H1 (cell line): ENCODE results near the gene PPOX. TPM values are rescaled to one million over a fixed set of nuclear protein-coding genes. Genes with fewer than 3 reads are reported as not detected.
A peak's percentile ranks its signal among the peaks of the same experiment; 100 is the strongest.

Experiments
- CTCF ChIA-PET: fragments of 300-600 bp; sonication (Branson Sonifier 250); formaldehyde crosslinking; loops from one replicate; lab custom pipeline; 2021; ENCODE audit not compliant: partially characterized antibody; lab: Charles Lee
- POLR2A ChIA-PET: fragments of 300-600 bp; sonication (Branson Sonifier 250); formaldehyde crosslinking; loops from one replicate; lab custom pipeline; 2021; ENCODE audit warnings: inconsistent platforms; ENCODE audit not compliant: partially characterized antibody; lab: Charles Lee
- DNase-seq, 2 experiments: peaks; one replicate each; pipeline versions ENCODE4 v3.0.0 to v3.0.0-alpha.2; 2010 to 2022; ENCODE audit warnings: low spot score in 2 of 2, low read depth in 1 of 2, mixed read lengths in 1 of 2
- FAIRE-seq: peaks from 2 replicates; lab custom pipeline; 2011; peaks lifted over from hg19 to GRCh38; lab: Jason Lieb, UNC
- H2AFZ ChIP-seq: 2 replicates; pipeline ENCODE4 v1.8.1; 2012; ENCODE audit warnings: low read length, inconsistent platforms
- H2AK5ac ChIP-seq: 2 replicates; pipeline ENCODE4 v1.6.1; 2013; ENCODE audit warnings: low read depth, low read length
- H2BK120ac ChIP-seq: replicated peaks from 2 replicates; pipeline ENCODE3; 2013; ENCODE audit warnings: low read depth, low read length, inconsistent platforms
- H2BK12ac ChIP-seq: 2 replicates; pipeline ENCODE4 v1.6.1; 2013; ENCODE audit warnings: low read depth, low read length
- H2BK15ac ChIP-seq: 2 replicates; pipeline ENCODE4 v1.6.1; 2013; ENCODE audit warnings: low read length
- H2BK20ac ChIP-seq: 2 replicates; pipeline ENCODE4 v1.6.1; 2013; ENCODE audit warnings: low read length
- H2BK5ac ChIP-seq: 2 replicates; pipeline ENCODE4 v1.6.1; 2013; ENCODE audit warnings: low read depth, low read length
- H3K14ac ChIP-seq: 2 replicates; pipeline ENCODE4 v1.6.1; 2013; ENCODE audit warnings: inconsistent platforms; ENCODE audit not compliant: insufficient read length
- H3K18ac ChIP-seq: 2 replicates; pipeline ENCODE4 v1.6.1; 2013; ENCODE audit warnings: low read length; ENCODE audit errors: extremely low read depth
- H3K23ac ChIP-seq: 2 replicates; pipeline ENCODE4 v1.6.1; 2013; ENCODE audit warnings: inconsistent platforms; ENCODE audit not compliant: insufficient read length
- H3K23me2 ChIP-seq: 2 replicates; pipeline ENCODE4 v1.6.1; 2013; ENCODE audit warnings: low read depth, low read length
- H3K27ac ChIP-seq: 2 replicates; pipeline ENCODE4 v1.6.1; 2011; ENCODE audit warnings: low read depth, low read length, inconsistent platforms
- H3K27me3 ChIP-seq, 4 experiments: replicated peaks in 1 of 4; 1 replicate in 1 of 4; 2 replicates in 3 of 4; pipeline versions ENCODE4 v1.6.1 to v1.8.1; 2011 to 2013; ENCODE audit warnings: low read length in 3 of 4, mild to moderate bottlenecking in 3 of 4, inconsistent platforms in 2 of 4, mixed read lengths in 2 of 4, moderate library complexity in 1 of 4; ENCODE audit not compliant: control insufficient read depth in 3 of 4, insufficient read depth in 3 of 4; ENCODE audit errors: extremely low read depth in 1 of 4
- H3K36me3 ChIP-seq, 4 experiments: 2 replicates each; pipeline versions ENCODE4 v1.6.1 to v1.8.1; 2011 to 2013; ENCODE audit warnings: mild to moderate bottlenecking in 4 of 4, low read length in 3 of 4, moderate library complexity in 2 of 4, control low read depth in 1 of 4, inconsistent platforms in 1 of 4; ENCODE audit not compliant: insufficient read depth in 4 of 4, control insufficient read depth in 2 of 4
- H3K4ac ChIP-seq: replicated peaks from 2 replicates; pipeline ENCODE3; 2013; ENCODE audit warnings: low read length, low read depth, mixed read lengths, inconsistent platforms; ENCODE audit not compliant: insufficient read length
- H3K4me1 ChIP-seq, 4 experiments: replicated peaks in 1 of 4; 1 replicate in 1 of 4; 2 replicates in 3 of 4; pipeline versions ENCODE4 v1.6.1 to v1.8.1; 2011 to 2013; ENCODE audit warnings: low read length in 3 of 4, inconsistent platforms in 2 of 4, mixed read lengths in 1 of 4; ENCODE audit not compliant: insufficient read depth in 4 of 4, control insufficient read depth in 3 of 4
- H3K4me2 ChIP-seq, 2 experiments: 2 replicates each; pipeline versions ENCODE4 v1.6.1 to v1.8.1; 2011 to 2013; ENCODE audit warnings: low read depth in 2 of 2, low read length in 2 of 2, control low read depth in 1 of 2, inconsistent platforms in 1 of 2, mild to moderate bottlenecking in 1 of 2; ENCODE audit not compliant: insufficient read depth in 1 of 2
- H3K4me3 ChIP-seq, 4 experiments: fragments of 200-600, 300-600 bp in 1 of 4; sonication (generic), shearing (Covaris generic), sonication (Bioruptor Twin) in 1 of 4; 2 replicates each; pipeline versions ENCODE4 v1.5.1 to v1.8.1; 2011 to 2016; ENCODE audit warnings: low read length in 4 of 4, low read depth in 3 of 4, control low read depth in 2 of 4, inconsistent platforms in 2 of 4, mild to moderate bottlenecking in 2 of 4, mixed read lengths in 1 of 4, moderate library complexity in 1 of 4; ENCODE audit not compliant: insufficient read depth in 2 of 4; ENCODE audit errors: extremely low read depth in 1 of 4
- H3K56ac ChIP-seq: replicated peaks from 2 replicates; pipeline ENCODE3; 2013; ENCODE audit warnings: low read depth, mild to moderate bottlenecking, mixed read lengths, low read length, inconsistent platforms; ENCODE audit not compliant: insufficient read length
- H3K79me1 ChIP-seq: 2 replicates; pipeline ENCODE4 v1.6.1; 2013; ENCODE audit warnings: low read depth, low read length, control low read depth
- H3K79me2 ChIP-seq, 2 experiments: 2 replicates each; pipeline versions ENCODE4 v1.6.1 to v1.8.1; 2012 to 2013; ENCODE audit warnings: low read length in 2 of 2, mild to moderate bottlenecking in 2 of 2, inconsistent platforms in 1 of 2; ENCODE audit not compliant: insufficient read depth in 2 of 2, control insufficient read depth in 1 of 2
- H3K9ac ChIP-seq, 4 experiments: replicated peaks in 1 of 4; 1 replicate in 1 of 4; 2 replicates in 3 of 4; pipeline versions ENCODE4 v1.6.1 to v1.8.1; 2011 to 2013; ENCODE audit warnings: low read depth in 3 of 4, low read length in 3 of 4, control low read depth in 2 of 4, mild to moderate bottlenecking in 2 of 4, moderate library complexity in 2 of 4, inconsistent platforms in 1 of 4; ENCODE audit errors: extremely low read depth in 1 of 4
- H3K9me3 ChIP-seq, 2 experiments: 2 replicates each; pipeline versions ENCODE4 v1.6.1 to v1.8.1; 2012 to 2013; ENCODE audit warnings: mild to moderate bottlenecking in 2 of 2, moderate library complexity in 2 of 2, control low read depth in 1 of 2, inconsistent platforms in 1 of 2, low read depth in 1 of 2, low read length in 1 of 2, mixed read lengths in 1 of 2; ENCODE audit not compliant: insufficient read depth in 2 of 2
- H4K20me1 ChIP-seq, 2 experiments: replicated peaks in 1 of 2; 2 replicates each; pipeline versions ENCODE3 to v1.8.1; 2011 to 2013; ENCODE audit warnings: inconsistent platforms in 2 of 2, low read length in 2 of 2, mild to moderate bottlenecking in 1 of 2; ENCODE audit not compliant: insufficient read depth in 2 of 2, control insufficient read depth in 1 of 2
- H4K5ac ChIP-seq: 2 replicates; pipeline ENCODE4 v1.6.1; 2013; ENCODE audit warnings: low read length, low read depth, mixed read lengths, inconsistent platforms; ENCODE audit not compliant: insufficient read length
- H4K8ac ChIP-seq: 2 replicates; pipeline ENCODE4 v1.8.0; 2013; ENCODE audit warnings: mild to moderate bottlenecking, moderate library complexity, low read length, inconsistent platforms; ENCODE audit not compliant: insufficient read depth; ENCODE audit errors: extremely low read depth
- H4K91ac ChIP-seq: replicated peaks from 2 replicates; pipeline ENCODE3; 2013; ENCODE audit warnings: low read length, mixed read lengths, inconsistent platforms; ENCODE audit not compliant: insufficient read length
- BACH1 ChIP-seq: IDR thresholded peaks from 2 replicates; pipeline ENCODE4 v1.6.1; 2012; ENCODE audit warnings: low read length, improper control_type of control experiment
- EZH2 ChIP-seq: fragments of 200-600 bp; sonication (generic); IDR thresholded peaks from 2 replicates; pipeline ENCODE4 v1.7.1; 2012; ENCODE audit warnings: low read depth, mild to moderate bottlenecking, moderate library complexity, low read length, inconsistent platforms; ENCODE audit not compliant: severe bottlenecking
- GABPA ChIP-seq: IDR thresholded peaks from 2 replicates; pipeline ENCODE4 v1.6.1; 2011; ENCODE audit warnings: mild to moderate bottlenecking, low read length, moderate library complexity, borderline replicate concordance; ENCODE audit not compliant: insufficient read depth
- POLR2A ChIP-seq, 2 experiments: IDR thresholded peaks; 1 replicate in 1 of 2; 2 replicates in 1 of 2; pipeline ENCODE4 v1.6.1; 2011; ENCODE audit warnings: low read depth in 2 of 2, low read length in 2 of 2, mild to moderate bottlenecking in 2 of 2; ENCODE audit errors: control extremely low read depth in 1 of 2
- POU5F1 ChIP-seq: IDR thresholded peaks from 2 replicates; pipeline ENCODE4 v1.6.1; 2011; ENCODE audit warnings: low read depth, mild to moderate bottlenecking, low read length, moderate library complexity
- RAD21 ChIP-seq, 2 experiments: IDR thresholded peaks in 1 of 2; conservative IDR thresholded peaks in 1 of 2; 2 replicates each; pipeline ENCODE4 v1.6.1; 2011; ENCODE audit warnings: low read depth in 2 of 2, low read length in 2 of 2, improper control_type of control experiment in 1 of 2, inconsistent platforms in 1 of 2, mild to moderate bottlenecking in 1 of 2, moderate library complexity in 1 of 2
- RBBP5 ChIP-seq: IDR thresholded peaks from 2 replicates; pipeline ENCODE4 v1.7.1; 2012; ENCODE audit warnings: low read depth, mild to moderate bottlenecking, inconsistent platforms, low read length, moderate library complexity, borderline replicate concordance
- SAP30 ChIP-seq: fragments of 300-600 bp; sonication (generic); IDR thresholded peaks from 2 replicates; pipeline ENCODE4 v1.7.1; 2012; ENCODE audit warnings: low read length, moderate library complexity, mild to moderate bottlenecking, inconsistent platforms; ENCODE audit not compliant: insufficient read depth, insufficient replicate concordance
- ZNF274 ChIP-seq: IDR thresholded peaks from 2 replicates; pipeline ENCODE4 v1.7.0; 2012; ENCODE audit warnings: low read length, borderline replicate concordance; ENCODE audit errors: extremely low read depth
- WGBS, 2 experiments: shearing (Covaris generic) in 1 of 2; methylation state at CpG; one replicate each; pipeline versions ENCODE4 v1.1.6 to v1.1.7; 2013 to 2015; ENCODE audit warnings: low lambda C conversion rate in 2 of 2, mixed read lengths in 2 of 2, inconsistent platforms in 1 of 2, low coverage in 1 of 2, missing lambda C conversion rate in 1 of 2; ENCODE audit not compliant: insufficient replicate concordance in 2 of 2, insufficient coverage in 1 of 2, insufficient read length in 1 of 2; ENCODE audit errors: extremely low coverage in 1 of 2, missing lambda C conversion rate in 1 of 2; 5-methylcytosine and 5-hydroxymethylcytosine counted together
- polyA plus RNA-seq, 7 experiments: library from polyadenylated mRNA; depleted of rRNA in 3 of 7; stranded (reverse) in 5 of 7; unstranded in 2 of 7; fragments of >200 nt in 5 of 7; fragments of 200-250 nt in 2 of 7; gene quantifications; 1 replicate in 5 of 7; 2 replicates in 1 of 7; 4 replicates in 1 of 7; pipeline versions ENCODE4 v1.2.1 to v1.2.3, GENCODE V29; 2011 to 2013; ENCODE audit warnings: missing spikeins in 2 of 7, mixed read lengths in 2 of 7
- total RNA-seq: library from RNA; stranded (reverse); fragmentation: NEBNext Ultra II Directional; extraction: Animal tissue kit (Norgen Biotek cat#: 25700); gene quantifications from 2 replicates; pipeline ENCODE4 v1.2.1, GENCODE V29; 2021
- TF ChIP-seq, protein P1 (sequence below), 3 experiments: IDR thresholded peaks; 1 replicate in 2 of 3; 2 replicates in 1 of 3; pipeline versions ENCODE4 v1.5.1 to v1.6.1; 2011; ENCODE audit warnings: low read length in 3 of 3, mild to moderate bottlenecking in 3 of 3, inconsistent platforms in 2 of 3, low read depth in 1 of 3, moderate library complexity in 1 of 3; ENCODE audit not compliant: insufficient read depth in 1 of 3; ENCODE audit errors: control extremely low read depth in 1 of 3

Gene PPOX
- total and polyA plus RNA-seq, 2 of the 8 experiments (the other 6 are each of a cell fraction or from before 2014, with no cell fraction given), result 39.4 to 40.4 TPM

DNA sequence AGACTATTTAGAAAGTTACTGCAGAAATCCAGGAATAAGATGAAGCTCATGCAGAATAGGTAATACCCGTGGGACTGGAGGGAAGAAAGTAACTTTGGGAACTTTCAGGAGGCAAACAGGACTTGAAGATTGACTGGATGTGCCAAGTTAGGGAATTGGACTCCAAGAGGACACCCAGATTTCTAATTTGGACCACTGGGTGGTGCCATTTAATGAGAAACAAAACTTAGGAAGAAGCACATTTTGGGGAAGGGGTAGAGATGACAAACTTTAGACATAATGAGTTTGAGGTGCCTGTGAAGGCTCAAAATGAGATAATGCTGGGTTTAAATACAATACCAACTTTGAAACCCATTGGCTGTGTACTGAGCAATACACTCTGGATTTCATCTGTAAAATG is 14.4 kb downstream of the PPOX start:
- Histone ChIP-seq H4K8ac (no peak overlapping the region), H3K27ac (no peak overlapping the region), H3K79me2 (peaks cover 0 to 4% of the 10 kb centered on the region in 2 experiments; a peak in 1 of 4 replicates), H3K27me3 (no peaks in the 10 kb centered on the region), H2BK20ac (no peak overlapping the region), H3K56ac (no peak overlapping the region), H3K4me3 (no peak overlapping the region), H2BK5ac (no peak overlapping the region), H3K4me1 (peaks cover 0 to 13% (median under 1%) of the 10 kb centered on the region in 4 experiments; a peak in 3 of 7 replicates), H2BK12ac (no peak overlapping the region), H4K20me1 (peaks cover 0 to 4% of the 10 kb centered on the region in 2 experiments), H3K23ac (no peak overlapping the region), H2BK15ac (no peak overlapping the region), H3K18ac (no peak overlapping the region), H3K4ac (no peak overlapping the region), H3K14ac (no peak overlapping the region), H3K79me1 (peaks cover 4% of the 10 kb centered on the region), H3K9me3 (no peaks in the 10 kb centered on the region), H3K4me2 (no peak overlapping the region), H3K23me2 (peaks cover 2% of the 10 kb centered on the region; the same call in 1 of the 2 replicates), H3K36me3 (peaks cover 0 to 2% (median 0%) of the 10 kb centered on the region in 4 experiments; a peak in 1 of 8 replicates), H2AFZ (no peak overlapping the region), H3K9ac (no peak overlapping the region), H4K5ac (no peak overlapping the region), H2AK5ac (no peak overlapping the region), H4K91ac (no peak overlapping the region), H2BK120ac (no peak overlapping the region)
- DNase-seq (no peak), FAIRE-seq (no peak)
- ChIA-PET CTCF (interaction anchor here (0.9 to 5.5 kb wide), 10 partner anchors 10 to 259 kb away, joined by 3 to 37 read pairs (median 4); partner anchors contain the start of genes CFAP126 and PPOX), POLR2A (interaction anchor here (1.6 kb wide), 1 partner anchor 20 kb away, joined by 5 read pairs; no protein-coding TSS in a partner anchor)
- WGBS, 2 experiments, result 83% methylated on average over 1 of the region's 1 CpG; no CpG with 5 or more reads in 1 of the 2 experiments
- TF ChIP-seq EZH2, result no peak
- TF ChIP-seq RBBP5, result no peak
- TF ChIP-seq POLR2A (IDR thresholded peaks at IDR 0.05; ENCODE audit: control extremely low read depth in 1 of 2, low read depth in 2 of 2, low read length in 2 of 2), result no peak
- peak; percentile 51 to 63 for TF ChIP-seq RAD21 (IDR thresholded peaks at IDR 0.05 in 1 of 2, conservative IDR thresholded peaks at IDR 0.05 in 1 of 2; ENCODE audit: low read depth in 2 of 2, low read length in 2 of 2)
- TF ChIP-seq GABPA, result no peak
- TF ChIP-seq POU5F1, result no peak
- TF ChIP-seq SAP30, result no peak
- TF ChIP-seq ZNF274, result no peak
- TF ChIP-seq, protein P1, sequence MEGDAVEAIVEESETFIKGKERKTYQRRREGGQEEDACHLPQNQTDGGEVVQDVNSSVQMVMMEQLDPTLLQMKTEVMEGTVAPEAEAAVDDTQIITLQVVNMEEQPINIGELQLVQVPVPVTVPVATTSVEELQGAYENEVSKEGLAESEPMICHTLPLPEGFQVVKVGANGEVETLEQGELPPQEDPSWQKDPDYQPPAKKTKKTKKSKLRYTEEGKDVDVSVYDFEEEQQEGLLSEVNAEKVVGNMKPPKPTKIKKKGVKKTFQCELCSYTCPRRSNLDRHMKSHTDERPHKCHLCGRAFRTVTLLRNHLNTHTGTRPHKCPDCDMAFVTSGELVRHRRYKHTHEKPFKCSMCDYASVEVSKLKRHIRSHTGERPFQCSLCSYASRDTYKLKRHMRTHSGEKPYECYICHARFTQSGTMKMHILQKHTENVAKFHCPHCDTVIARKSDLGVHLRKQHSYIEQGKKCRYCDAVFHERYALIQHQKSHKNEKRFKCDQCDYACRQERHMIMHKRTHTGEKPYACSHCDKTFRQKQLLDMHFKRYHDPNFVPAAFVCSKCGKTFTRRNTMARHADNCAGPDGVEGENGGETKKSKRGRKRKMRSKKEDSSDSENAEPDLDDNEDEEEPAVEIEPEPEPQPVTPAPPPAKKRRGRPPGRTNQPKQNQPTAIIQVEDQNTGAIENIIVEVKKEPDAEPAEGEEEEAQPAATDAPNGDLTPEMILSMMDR (IDR thresholded peaks at IDR 0.05; ENCODE audit: control extremely low read depth in 1 of 3, insufficient read depth in 1 of 3, low read depth in 1 of 3, low read length in 3 of 3), result peak in 2 of 3 experiments; percentile 36 to 46; a peak in 3 of 4 replicates
- TF ChIP-seq BACH1, result no peak
